Embryonic facial prominence (tissue), 1 donor: ENCODE measurements around the gene SSC5D.
A peak's percentile ranks its signal among the peaks of the same experiment; 100 is the strongest.

Source experiments
- DNase-seq: peaks from one replicate; pipeline ENCODE4 v3.0.0-alpha.2; 2016; ENCODE audit errors: extremely low spot score

Gene SSC5D

DNA sequence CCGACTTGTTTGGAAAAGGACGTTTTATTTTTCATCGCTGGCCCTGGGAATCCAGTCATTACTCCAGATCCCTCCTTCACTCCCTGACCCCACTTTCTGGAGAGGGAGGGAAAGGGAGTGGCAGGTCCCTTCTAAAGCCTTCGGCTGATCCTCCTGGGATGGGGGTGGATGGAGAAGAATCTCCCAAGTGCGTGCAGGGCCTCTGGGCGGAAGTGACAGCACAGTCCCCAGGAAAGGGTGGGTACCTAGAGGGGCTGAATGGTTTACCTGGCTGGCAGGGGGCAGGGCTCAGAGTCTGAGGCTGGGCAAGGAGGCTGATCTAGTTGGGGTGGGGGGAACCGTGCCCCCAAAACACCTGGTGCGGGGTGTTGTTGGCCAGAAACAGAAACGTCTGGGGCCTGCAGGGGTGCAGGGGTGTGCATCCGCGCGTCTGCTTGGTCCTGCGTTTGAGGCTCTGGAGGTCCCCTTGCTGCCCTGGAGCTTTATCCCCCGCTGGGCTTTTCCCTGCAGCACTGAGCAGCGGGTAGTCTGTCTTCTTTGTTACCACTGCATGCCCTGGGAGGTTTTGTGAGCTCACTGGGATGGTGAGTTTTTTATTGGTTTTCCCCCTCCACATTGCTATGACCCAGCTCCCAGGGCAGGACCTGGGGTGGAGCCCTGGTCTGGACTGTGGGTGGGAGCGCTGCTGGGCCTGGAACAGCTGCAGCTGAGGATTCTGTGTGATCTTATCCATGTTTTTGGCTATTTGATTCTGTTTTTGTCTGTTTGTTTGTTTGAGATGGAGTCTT is 14.8 kb upstream of the SSC5D start:
- no peak for DNase-seq

DNA sequence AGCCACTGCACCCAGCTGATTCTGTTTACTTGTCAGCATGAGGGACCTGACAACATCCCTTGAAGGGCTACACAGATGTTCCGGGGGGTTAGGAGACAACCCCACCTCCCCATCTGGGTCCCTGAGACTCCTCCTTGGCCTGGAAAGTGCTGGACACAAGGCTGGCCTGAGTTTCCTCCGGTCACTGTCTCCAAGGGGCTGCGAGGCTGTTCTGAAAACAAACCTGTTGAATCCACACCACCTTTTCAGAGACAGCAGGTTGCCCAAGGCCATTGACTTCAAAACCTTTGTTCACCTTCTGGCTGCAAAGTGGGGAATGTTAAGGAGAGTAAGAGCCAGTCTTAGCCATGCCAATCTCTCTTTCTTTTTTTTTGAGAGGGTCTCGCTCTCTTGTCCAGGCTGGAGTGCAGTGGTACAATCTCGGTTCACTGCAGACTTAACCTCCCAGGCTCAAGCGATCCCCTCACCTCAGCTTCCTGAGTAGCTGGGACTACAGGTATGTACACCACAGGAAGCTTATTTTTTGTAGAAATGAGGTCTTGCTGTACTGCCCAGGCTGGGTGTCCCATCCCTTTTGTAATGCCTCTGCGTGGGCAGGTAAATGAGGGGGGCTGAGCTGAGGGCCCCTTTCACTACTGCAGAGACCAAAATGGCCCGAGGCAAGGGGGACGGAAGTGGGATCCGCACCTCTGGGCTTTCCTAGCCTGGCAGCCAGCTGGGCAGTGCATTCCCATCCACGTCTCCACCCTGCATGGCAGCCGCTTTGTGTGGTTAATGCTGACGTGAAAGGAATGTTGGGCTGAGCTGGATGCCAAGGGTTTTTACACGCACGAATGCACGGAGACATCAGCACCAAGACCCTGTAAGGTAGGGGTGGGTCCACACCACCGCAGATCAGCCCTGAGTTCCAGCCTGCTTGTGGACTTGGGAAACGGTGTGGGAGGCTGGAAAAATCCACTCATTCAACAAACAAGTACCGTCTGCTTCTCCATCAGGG is 13.7 kb upstream of the SSC5D start:
- no peak for DNase-seq

DNA sequence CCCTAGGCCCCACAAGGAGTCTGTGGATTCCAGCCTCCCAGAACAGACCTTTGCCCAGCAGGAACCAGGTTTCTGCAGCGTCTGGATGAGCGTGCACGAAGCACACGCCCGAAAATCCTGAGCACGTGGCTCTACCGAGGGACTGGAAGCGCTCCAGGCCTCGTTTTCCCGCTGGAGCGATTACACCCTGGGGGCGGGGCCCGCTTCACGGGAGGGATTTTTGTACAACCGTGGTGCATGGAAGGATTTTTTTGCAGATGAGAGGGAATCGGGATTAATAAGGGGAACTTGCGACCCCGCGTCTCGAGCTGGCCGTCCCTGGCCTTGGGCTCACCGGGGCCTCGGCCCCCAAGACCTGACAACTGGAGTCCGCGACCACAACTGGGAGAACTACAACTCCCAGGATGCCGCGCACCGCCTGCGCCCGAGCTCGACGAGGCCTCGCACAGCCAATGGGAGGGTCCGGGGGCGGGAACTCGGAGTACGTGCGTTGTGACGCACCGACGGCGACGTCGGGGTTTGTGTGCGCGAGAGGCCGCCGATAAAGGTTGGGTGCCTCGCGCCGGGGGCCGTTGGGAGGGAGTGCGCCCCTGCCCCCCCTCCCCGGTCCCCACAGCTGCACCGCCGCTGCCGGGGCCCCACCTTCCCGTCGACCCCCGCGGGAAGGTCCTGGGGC is 12.0 kb upstream of the SSC5D start, which contains the start of gene ZNF628:
TSS of gene ZNF628 (plus strand) at position 518 of the 676 bp plus-strand sequence. CDS start 3,294 bp downstream, outside the sequence.
- DNase-seq, result peak; percentile 96

DNA sequence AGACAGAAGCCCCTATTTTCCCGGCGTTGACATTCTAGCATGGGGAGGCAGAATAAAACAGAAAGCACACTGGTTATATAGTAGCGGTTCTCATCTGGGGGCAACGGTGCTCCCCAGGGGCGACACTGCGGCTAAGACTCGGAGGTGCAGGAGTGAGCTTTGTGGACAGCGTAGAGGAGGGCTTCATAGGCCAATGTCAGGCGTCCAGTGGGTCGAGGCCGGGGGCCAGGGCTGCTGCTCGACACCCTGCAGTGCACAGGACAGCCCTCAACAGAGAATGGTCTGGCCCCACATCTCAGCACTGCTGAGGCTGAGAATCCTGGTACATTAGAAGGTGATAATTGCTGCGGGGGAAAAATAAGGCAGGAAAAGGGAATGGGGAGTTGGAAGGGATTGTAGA is 10.3 kb upstream of the SSC5D start:
- no peak for DNase-seq

DNA sequence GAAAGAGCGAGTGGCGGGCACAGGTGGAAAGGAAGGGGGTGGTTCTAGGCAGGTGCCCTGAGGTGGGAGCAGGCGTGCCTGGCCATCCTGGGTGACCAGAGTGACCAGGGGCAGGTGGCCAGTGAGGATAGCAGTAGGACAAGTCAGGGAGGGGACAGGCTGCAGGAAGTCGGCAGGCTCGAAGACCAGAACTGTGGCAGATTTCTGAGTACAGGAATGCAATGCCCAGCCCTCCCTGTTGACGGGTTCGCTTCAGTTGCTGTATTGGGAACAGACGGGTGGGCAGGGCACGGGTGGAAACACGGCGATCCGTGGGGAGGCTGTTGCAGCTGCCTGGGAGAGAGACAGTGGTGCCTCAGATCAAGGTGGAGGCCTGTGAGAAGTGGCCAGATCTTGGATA is 9.9 kb upstream of the SSC5D start:
- DNase-seq, result no peak

DNA sequence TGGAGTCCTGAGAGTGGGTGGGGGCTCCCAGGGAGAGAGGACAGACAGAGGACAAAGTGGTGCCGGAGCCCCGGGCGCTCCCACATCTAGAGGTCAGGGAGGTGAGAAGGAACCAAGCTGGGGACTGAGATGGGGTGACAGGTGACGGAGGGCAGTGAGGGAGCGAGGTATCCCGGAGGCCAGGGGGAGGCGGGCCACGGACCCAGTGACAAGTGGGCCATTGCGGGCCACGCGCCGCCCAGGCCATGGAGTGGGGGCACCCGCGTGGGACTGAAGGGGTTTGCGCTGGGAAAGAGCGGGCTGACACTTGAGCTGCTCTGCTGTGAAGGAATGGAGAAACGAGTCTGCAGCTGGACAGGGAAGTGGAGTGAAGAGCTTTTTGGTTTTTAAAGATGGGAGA is 9.2 kb upstream of the SSC5D start:
- no peak for DNase-seq

DNA sequence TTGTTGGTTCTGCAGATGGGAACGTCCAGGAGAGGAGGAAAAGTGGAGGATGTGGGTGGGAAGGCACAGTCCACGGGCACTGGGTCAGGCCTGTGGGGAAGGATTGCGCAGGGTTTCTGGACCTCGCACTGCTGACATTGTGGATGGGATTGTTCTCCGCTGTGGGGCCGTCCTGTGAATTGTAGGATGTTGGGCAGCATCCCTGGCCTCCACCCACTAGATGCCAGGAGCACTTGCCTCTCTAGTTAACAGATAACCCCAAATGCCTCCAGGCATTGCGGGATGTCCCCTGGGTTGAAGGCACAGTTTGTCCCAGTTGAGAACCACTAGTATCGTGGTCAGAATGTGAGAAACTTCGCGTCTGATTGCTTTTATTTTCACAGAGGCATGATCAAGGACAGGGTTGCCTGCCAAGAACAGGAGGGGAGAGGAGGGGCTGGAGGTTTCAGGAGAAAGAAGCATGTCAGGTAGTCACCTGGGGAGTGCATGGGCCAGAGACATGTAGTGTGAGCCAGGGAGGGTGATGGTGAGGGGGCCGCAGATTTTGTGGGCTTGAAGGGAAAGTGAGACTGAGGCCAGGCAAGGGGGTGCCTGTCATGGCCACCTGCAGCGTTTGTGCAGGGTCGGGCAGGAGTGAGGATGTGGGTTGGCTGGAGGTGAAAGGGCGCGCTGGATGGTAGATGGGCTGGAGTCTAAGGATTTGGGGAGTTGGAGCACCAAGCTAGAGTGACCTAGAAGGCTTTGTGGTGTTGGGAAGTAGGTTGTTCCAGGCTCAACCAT is 8.6 kb upstream of the SSC5D start:
- DNase-seq, result no peak

DNA sequence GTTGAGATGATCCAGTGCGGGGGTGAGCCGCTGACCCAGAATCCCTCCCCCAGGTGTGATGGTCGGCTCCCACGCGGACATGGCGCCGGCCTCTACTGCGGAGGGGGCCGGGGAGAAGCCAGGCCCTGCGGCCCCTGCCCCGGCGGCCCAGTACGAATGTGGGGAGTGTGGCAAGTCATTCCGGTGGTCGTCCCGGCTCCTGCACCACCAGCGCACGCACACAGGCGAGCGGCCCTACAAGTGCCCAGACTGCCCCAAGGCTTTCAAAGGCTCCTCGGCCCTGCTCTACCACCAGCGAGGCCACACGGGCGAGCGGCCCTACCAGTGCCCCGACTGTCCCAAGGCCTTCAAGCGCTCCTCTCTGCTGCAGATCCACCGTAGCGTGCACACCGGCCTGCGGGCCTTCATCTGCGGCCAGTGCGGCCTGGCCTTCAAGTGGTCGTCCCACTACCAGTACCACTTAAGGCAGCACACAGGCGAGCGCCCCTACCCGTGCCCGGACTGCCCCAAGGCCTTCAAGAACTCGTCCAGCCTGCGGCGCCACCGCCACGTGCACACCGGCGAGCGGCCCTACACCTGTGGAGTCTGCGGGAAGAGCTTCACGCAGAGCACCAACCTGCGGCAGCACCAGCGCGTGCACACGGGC is 7.0 kb upstream of the SSC5D start:
- no peak for DNase-seq

DNA sequence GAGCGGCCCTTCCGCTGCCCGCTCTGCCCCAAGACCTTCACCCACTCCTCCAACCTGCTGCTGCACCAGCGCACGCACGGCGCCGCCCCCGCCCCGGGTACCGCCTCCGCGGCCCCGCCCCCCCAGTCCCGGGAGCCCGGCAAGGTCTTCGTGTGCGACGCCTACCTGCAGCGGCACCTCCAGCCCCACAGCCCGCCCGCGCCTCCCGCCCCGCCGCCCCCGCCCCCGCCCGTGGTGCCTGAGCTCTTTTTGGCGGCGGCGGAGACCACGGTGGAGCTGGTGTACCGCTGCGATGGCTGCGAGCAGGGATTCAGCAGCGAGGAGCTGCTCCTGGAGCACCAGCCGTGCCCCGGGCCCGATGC is 6.5 kb upstream of the SSC5D start:
- no peak for DNase-seq

GRCh38 chr19:55482156-55482961 is 5.9 kb upstream of the SSC5D start:
- DNase-seq, result no peak

DNA sequence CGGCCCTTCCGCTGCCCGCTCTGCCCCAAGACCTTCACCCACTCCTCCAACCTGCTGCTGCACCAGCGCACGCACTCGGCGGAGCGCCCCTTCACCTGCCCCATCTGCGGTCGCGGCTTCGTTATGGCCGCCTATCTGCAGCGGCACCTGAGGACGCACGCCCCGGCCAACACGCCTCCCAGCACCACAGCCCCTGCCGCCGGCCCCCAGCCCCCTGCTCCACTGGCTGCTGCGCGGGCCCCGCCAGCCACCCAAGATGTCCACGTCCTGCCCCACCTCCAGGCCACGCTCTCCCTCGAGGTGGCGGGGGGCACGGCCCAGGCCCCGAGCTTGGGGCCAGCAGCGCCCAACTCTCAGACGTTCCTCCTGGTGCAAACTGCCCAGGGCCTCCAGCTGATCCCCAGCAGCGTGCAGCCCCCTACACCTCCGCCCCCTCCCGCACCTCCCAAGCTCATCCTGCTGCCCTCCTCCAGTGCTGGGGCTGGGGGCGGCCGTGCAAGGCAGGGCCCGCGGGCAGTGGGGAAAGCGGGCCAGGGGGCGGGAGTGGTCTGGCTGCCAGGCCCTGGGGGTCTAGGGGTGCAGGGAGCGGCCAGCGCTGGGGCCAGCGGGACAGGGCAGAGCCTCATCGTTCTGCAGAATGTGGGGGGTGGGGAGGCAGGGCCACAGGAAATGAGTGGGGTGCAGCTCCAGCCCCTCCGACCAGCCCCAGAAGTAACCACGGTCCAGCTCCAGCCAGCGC is 5.1 kb upstream of the SSC5D start:
- DNase-seq, result no peak

- DNase-seq, result no peak
These were observed 4.3 kb upstream of the SSC5D start for GRCh38 chr19:55483706-55484592.

DNA sequence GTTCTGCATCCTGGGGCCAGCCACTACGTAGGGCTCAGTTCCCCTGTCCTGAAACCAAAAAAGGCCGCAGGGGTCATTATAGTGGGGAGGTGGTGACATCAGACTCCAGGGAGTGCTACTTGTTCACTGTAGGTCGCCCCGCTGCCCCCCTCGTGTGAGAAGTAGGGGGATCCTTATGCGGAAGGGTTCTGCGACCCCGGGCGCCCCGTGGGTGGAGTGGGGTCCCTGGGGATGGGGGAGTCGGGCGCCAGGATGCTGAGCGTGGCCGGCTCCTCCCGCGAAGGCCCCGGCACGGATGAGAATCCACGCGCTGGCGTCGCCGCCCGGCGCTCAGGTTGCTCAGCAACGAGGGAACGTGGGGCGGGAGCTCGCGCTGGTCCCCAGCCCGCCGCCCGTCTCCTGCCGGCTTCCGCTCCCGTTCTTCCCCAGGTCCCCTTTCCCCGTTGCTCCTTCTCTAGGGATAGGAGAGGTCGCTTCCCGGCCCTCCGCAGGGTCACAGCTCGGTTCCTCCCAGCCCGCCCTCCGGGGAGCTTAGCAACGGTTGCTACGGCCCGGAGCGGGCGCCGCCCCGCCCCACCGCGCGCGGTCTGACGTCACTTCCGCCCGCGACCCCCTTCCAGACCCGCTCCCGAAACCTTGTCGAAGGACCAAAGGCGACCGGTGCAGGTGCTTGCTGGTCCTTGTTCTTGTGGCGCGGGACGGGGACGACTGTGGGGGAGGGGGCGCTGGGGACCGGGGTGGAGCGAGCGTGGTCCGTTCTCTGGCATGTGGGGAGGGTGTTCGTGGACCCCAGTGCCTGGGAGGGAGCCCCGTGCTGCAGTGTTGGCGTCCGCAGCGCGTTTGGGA is 3.4 kb upstream of the SSC5D start, which contains the start of gene NAT14:
TSS of gene NAT14 (plus strand) at position 596 of the 846 bp plus-strand sequence. CDS start 521 bp downstream, outside the sequence.
- DNase-seq, result peak; percentile 40

DNA sequence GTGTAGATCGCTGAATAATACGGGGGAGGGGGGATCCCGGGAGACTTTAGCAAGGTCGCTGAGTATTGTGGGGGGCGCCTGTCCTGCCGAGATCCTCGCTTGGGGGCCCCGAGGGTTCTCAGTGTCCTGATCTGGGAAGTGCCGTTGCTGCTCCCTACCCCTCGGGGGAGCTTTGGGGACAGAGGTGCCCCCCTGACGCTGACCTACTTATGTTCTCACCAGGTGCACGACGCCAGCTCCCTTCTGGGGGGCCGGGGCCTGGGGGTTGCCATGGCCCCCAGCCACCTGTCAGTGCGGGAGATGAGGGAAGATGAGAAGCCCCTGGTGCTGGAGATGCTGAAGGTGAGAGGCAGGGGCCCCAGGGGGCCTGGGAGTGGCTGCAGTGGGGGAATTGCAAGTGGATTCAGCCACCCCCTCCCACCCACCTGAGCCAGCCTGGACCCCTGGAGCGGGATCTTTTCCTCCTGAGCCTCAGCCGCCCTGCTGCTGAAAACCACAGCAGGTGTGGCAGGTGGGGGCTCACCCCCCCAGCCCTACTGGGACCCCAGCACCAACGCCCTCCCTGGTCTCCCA is 2.7 kb upstream of the SSC5D start:
- no peak for DNase-seq

GRCh38 chr19:55486043-55486970 is 1.9 kb upstream of the SSC5D start:
- DNase-seq, result no peak
